PC-3 (cell line): ENCODE data around the gene ZFP92. TPM values are rescaled to one million over a fixed set of nuclear protein-coding genes. Genes with fewer than 3 reads are reported as not detected.
A peak's percentile ranks its signal among the peaks of the same experiment; 100 is the strongest.

Source experiments
- ATAC-seq: fragments of 200-7000 bp; cut with Tn5 transposase; 2 replicates; pipeline ENCODE4 v1.9.1; 2020; ENCODE audit warnings: mild to moderate bottlenecking, moderate library complexity
- BruUV-seq: library from RNA; stranded (reverse); fragments of 400-500 nt; replicated peaks from 2 replicates; lab custom pipeline; 2021; lab: Mats Ljungman, UMichigan
- CTCF ChIA-PET: fragments of 300-600 bp; sonication (Branson Sonifier 250); formaldehyde crosslinking; loops from one replicate; lab custom pipeline; 2022; ENCODE audit warnings: antibody characterized with exemption; lab: Charles Lee
- POLR2A ChIA-PET: fragments of 300-600 bp; sonication (Branson Sonifier 250); formaldehyde crosslinking; loops from one replicate; lab custom pipeline; 2022; ENCODE audit warnings: antibody characterized with exemption; ENCODE audit not compliant: unreplicated experiment; lab: Charles Lee
- DNase-seq: peaks from one replicate; pipeline ENCODE4 v3.0.0-alpha.2; 2015
- H2AFZ ChIP-seq: fragments of 300-600 bp; sonication (generic); 2 replicates; pipeline ENCODE4 v1.6.0; 2016; ENCODE audit warnings: antibody characterized with exemption, low read length
- H3F3A ChIP-seq: fragments of 300-600 bp; sonication (generic); one replicate; pipeline ENCODE4 v1.6.0; 2017; ENCODE audit warnings: antibody characterized with exemption, low read length, control low read depth, mild to moderate bottlenecking; ENCODE audit not compliant: unreplicated experiment
- H3K27ac ChIP-seq: fragments of 300-600 bp; sonication (generic); 2 replicates; pipeline ENCODE4 v1.5.1; 2016; ENCODE audit warnings: mild to moderate bottlenecking, low read length
- H3K27me3 ChIP-seq: fragments of 300-600 bp; sonication (generic); 2 replicates; pipeline ENCODE4 v1.6.1; 2016; ENCODE audit warnings: low read length, mixed read lengths
- H3K36me3 ChIP-seq: fragments of 300-600 bp; sonication (generic); 2 replicates; pipeline ENCODE4 v1.6.1; 2016; ENCODE audit warnings: low read depth, mixed run types, low read length, mixed read lengths
- H3K4me1 ChIP-seq: fragments of 300-600 bp; sonication (generic); 2 replicates; pipeline ENCODE4 v1.5.1; 2016; ENCODE audit warnings: low read length; ENCODE audit not compliant: insufficient read depth
- H3K4me2 ChIP-seq: fragments of 300-600 bp; sonication (generic); 2 replicates; pipeline ENCODE4 v1.6.0; 2016; ENCODE audit warnings: low read length
- H3K4me3 ChIP-seq: fragments of 300-600 bp; sonication (generic); 2 replicates; pipeline ENCODE4 v1.5.1; 2016; ENCODE audit warnings: mild to moderate bottlenecking, low read length, mixed read lengths
- H3K79me2 ChIP-seq: fragments of 300-600 bp; sonication (generic); 2 replicates; pipeline ENCODE4 v1.6.1; 2017; ENCODE audit warnings: low read length, mixed read lengths
- H3K9ac ChIP-seq: fragments of 300-600 bp; sonication (generic); 2 replicates; pipeline ENCODE4 v1.6.0; 2016; ENCODE audit warnings: mild to moderate bottlenecking, low read length
- H3K9me2 ChIP-seq: fragments of 300-600 bp; sonication (generic); replicated peaks from 2 replicates; pipeline ENCODE4 v1.6.1; 2016; ENCODE audit warnings: mixed run types, low read length, mixed read lengths
- H3K9me3 ChIP-seq: fragments of 300-600 bp; sonication (generic); 2 replicates; pipeline ENCODE4 v1.6.1; 2016; ENCODE audit warnings: low read length, mixed read lengths
- H4K20me1 ChIP-seq: fragments of 300-600 bp; sonication (generic); 2 replicates; pipeline ENCODE4 v1.6.1; 2016; ENCODE audit warnings: low read length, mixed read lengths
- EZH2 ChIP-seq: fragments of 300-600 bp; sonication (generic); IDR thresholded peaks from one replicate; pipeline ENCODE4 v1.6.1; 2017; ENCODE audit warnings: antibody characterized with exemption, mild to moderate bottlenecking, low read length; ENCODE audit not compliant: unreplicated experiment
- EZH2phosphoT487 ChIP-seq: fragments of 300-600 bp; sonication (generic); IDR thresholded peaks from 2 replicates; pipeline ENCODE4 v1.6.1; 2018; ENCODE audit warnings: mild to moderate bottlenecking, antibody characterized with exemption, low read length, borderline replicate concordance
- intact Hi-C: fragments of 100-400 bp; cut with micrococcal nuclease; formaldehyde crosslinking; loops from 2 replicates; pipeline ENCODE4 v1.9.0; 2023
- total RNA-seq: library from RNA; depleted of rRNA; stranded (reverse); fragments of >200 nt; gene quantifications from 2 replicates; pipeline ENCODE4 v1.2.3, GENCODE V29; 2014; rRNA removed
- TF ChIP-seq, protein P1 (sequence below): fragments of 300-600 bp; sonication (generic); conservative IDR thresholded peaks from 2 replicates; pipeline ENCODE4 v1.5.1; 2017; ENCODE audit warnings: antibody characterized with exemption, low read depth, mild to moderate bottlenecking, low read length

Gene ZFP92
- total RNA-seq, 1 experiment from 2014 or later = not detected

DNA sequence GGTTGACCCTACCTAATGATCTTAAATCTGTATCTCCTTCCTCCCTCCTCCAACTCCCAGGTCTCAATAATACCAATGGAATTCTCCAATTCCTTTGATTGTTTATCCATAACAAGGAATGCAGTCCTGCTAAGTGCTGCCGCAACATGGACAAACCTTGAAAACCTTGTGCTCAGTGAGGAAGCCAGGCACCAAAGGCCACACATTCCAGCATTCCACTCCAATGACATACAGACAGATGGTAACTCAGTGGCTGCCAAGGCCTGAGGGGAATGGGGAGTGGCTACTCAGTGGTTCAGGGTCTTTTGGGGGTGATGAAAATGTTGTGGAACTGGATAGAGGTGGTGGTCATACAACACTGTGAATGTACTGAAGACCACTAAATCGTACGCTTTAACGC is 48.7 kb downstream of the ZFP92 start:
- no peak overlapping the region for H3K4me2 ChIP-seq
- BruUV-seq = no TSS peak

DNA sequence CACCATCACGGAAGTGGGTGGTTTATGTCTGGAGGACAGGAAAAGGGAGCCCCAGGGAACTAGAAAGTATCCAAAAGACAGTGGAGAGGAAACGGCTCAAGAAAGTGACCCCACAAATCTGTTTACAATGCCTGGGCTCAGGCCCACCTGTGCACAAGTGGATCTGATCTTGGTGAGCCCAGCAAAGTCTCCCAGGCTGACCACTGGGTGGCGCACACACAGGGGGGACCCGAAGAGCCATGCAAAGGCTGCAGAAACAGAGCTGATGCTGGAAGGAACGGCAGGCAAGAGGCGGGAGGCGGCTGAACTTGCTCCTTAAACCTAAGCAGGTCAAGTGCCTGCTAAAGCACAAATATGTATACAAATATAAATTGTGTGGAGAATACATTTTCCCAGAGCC is 49.6 kb downstream of the ZFP92 start:
- Histone ChIP-seq H3K9me3 (no peaks in the 10 kb centered on the region), H3K36me3 (0 out of 2 replicates have a peak, but pooled peaks cover 4% of the 10 kb centered on the region), H4K20me1 (no peaks in the 10 kb centered on the region), H2AFZ (no peak overlapping the region), H3K27me3 (no peaks in the 10 kb centered on the region), H3K9me2 (no peaks in the 10 kb centered on the region), H3K4me3 (no peak overlapping the region), H3K9ac (no peak overlapping the region), H3K4me1 (no peaks in the 10 kb centered on the region), H3K4me2 (no peak overlapping the region), H3F3A (no peaks in the 10 kb centered on the region), H3K79me2 (no peaks in the 10 kb centered on the region), H3K27ac (no peak overlapping the region)
- intact Hi-C loops = loop anchor here (1.0 kb wide), 1 partner anchor 46 kb away; no protein-coding TSS in a partner anchor
- peak; percentile 85 for ATAC-seq
- TF ChIP-seq EZH2phosphoT487 (no peak), EZH2 (no peak)
- TF ChIP-seq, protein P1, sequence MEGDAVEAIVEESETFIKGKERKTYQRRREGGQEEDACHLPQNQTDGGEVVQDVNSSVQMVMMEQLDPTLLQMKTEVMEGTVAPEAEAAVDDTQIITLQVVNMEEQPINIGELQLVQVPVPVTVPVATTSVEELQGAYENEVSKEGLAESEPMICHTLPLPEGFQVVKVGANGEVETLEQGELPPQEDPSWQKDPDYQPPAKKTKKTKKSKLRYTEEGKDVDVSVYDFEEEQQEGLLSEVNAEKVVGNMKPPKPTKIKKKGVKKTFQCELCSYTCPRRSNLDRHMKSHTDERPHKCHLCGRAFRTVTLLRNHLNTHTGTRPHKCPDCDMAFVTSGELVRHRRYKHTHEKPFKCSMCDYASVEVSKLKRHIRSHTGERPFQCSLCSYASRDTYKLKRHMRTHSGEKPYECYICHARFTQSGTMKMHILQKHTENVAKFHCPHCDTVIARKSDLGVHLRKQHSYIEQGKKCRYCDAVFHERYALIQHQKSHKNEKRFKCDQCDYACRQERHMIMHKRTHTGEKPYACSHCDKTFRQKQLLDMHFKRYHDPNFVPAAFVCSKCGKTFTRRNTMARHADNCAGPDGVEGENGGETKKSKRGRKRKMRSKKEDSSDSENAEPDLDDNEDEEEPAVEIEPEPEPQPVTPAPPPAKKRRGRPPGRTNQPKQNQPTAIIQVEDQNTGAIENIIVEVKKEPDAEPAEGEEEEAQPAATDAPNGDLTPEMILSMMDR = peak; percentile 76
- peak; percentile 57 for DNase-seq
- ChIA-PET POLR2A (no interaction called here), CTCF (interaction anchor here (0.5 to 1.5 kb wide), 3 partner anchors 10 to 107 kb away, joined by 3 to 25 read pairs (median 5); partner anchors contain the start of gene HAUS7)
- no TSS peak for BruUV-seq

More for the DNA sequence above, 48.7 kb downstream of the ZFP92 start:
- Histone ChIP-seq H3K27ac (no peak overlapping the region), H3K36me3 (0 out of 2 replicates have a peak, but pooled peaks cover 4% of the 10 kb centered on the region), H4K20me1 (no peaks in the 10 kb centered on the region), H3K9me2 (no peaks in the 10 kb centered on the region), H2AFZ (no peak overlapping the region), H3F3A (no peaks in the 10 kb centered on the region), H3K4me3 (no peak overlapping the region), H3K9me3 (no peaks in the 10 kb centered on the region), H3K27me3 (no peaks in the 10 kb centered on the region), H3K9ac (no peak overlapping the region), H3K4me1 (no peaks in the 10 kb centered on the region), H3K79me2 (no peaks in the 10 kb centered on the region)
- intact Hi-C loops = no loop called here
- CTCF ChIA-PET = no interaction called here
- POLR2A ChIA-PET = no interaction called here
- ATAC-seq = no peak
- TF ChIP-seq, protein P1 = no peak
- TF ChIP-seq EZH2phosphoT487 (no peak), EZH2 (no peak)
- DNase-seq = no peak

Other genes with a start within 250 kb of the ZFP92 start
- 0.07 TPM in 1 of 2 replicates, not detected in the other for gene MAGEA1, start 232.2 kb upstream of the ZFP92 start, total RNA-seq
- not detected in 2 replicates for gene PNMA6F, start 89.7 kb upstream of the ZFP92 start, total RNA-seq
- gene ZNF275, start 77.3 kb upstream of the ZFP92 start, total RNA-seq = 7.1 and 7.8 TPM in 2 replicates
- gene PNMA6E, start 10.1 kb upstream of the ZFP92 start, total RNA-seq = not detected in 2 replicates
- gene TREX2, start 34.6 kb downstream of the ZFP92 start, total RNA-seq = 1.4 and 4.7 TPM in 2 replicates
- gene HAUS7, start 59.1 kb downstream of the ZFP92 start, total RNA-seq = 34.1 and 46.0 TPM in 2 replicates
- not detected in 2 replicates for gene BGN, start 83.5 kb downstream of the ZFP92 start, total RNA-seq
- not detected in 2 replicates for gene ATP2B3, start 106.2 kb downstream of the ZFP92 start, total RNA-seq
- 110 and 145 TPM in 2 replicates for gene CCNQ, start 187.7 kb downstream of the ZFP92 start, total RNA-seq
- gene DUSP9, start 235.7 kb downstream of the ZFP92 start, total RNA-seq = 10.7 and 13.0 TPM in 2 replicates